ENCODE results near the gene ADK.
A peak's percentile ranks its signal among the peaks of the same experiment; 100 is the strongest.

Gene ADK

DNA sequence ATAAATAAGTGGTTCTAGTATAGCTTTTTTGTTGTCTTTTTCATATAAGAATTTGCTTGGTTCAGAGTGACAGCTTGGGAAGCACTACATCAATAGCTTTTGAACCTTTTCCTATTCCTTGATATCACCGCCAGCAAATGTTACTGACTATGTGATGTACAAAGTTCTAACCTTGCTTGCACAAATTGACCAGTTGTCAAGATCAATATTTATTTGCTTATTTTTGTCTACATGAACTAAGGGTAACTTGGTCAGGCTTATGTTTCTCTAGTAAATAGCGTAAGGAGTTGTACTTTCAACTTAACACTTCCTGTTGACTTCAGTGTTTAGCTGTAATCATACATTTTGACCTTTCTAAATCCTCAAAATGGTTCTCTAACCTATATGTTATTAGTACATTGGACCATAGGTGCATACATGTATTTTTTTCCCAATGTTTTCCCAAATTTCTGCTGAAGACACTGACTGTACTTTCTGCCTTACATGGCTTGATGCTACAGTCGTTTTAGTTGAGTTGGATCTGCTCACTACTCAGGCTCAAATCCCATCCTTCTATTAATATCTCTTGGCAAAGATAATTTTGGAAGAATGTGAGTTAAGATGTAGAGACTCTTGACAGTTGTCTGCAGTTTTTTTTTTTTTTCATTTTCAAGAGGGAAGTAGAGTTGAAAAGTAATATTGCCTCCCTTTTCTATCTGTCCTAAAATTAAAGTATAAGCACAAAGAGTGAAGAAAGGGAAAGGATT lies 436.3 kb downstream of the ADK start:
- no peak for DNase-seq (ENCODE audit: low read depth)
- no peak overlapping the region for H3K4me3 ChIP-seq (ENCODE audit: low read depth, low read length)
- TF ChIP-seq, protein P1, sequence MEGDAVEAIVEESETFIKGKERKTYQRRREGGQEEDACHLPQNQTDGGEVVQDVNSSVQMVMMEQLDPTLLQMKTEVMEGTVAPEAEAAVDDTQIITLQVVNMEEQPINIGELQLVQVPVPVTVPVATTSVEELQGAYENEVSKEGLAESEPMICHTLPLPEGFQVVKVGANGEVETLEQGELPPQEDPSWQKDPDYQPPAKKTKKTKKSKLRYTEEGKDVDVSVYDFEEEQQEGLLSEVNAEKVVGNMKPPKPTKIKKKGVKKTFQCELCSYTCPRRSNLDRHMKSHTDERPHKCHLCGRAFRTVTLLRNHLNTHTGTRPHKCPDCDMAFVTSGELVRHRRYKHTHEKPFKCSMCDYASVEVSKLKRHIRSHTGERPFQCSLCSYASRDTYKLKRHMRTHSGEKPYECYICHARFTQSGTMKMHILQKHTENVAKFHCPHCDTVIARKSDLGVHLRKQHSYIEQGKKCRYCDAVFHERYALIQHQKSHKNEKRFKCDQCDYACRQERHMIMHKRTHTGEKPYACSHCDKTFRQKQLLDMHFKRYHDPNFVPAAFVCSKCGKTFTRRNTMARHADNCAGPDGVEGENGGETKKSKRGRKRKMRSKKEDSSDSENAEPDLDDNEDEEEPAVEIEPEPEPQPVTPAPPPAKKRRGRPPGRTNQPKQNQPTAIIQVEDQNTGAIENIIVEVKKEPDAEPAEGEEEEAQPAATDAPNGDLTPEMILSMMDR (IDR thresholded peaks at IDR 0.05; ENCODE audit: low read depth, low read length, missing control alignments) = no peak

DNA sequence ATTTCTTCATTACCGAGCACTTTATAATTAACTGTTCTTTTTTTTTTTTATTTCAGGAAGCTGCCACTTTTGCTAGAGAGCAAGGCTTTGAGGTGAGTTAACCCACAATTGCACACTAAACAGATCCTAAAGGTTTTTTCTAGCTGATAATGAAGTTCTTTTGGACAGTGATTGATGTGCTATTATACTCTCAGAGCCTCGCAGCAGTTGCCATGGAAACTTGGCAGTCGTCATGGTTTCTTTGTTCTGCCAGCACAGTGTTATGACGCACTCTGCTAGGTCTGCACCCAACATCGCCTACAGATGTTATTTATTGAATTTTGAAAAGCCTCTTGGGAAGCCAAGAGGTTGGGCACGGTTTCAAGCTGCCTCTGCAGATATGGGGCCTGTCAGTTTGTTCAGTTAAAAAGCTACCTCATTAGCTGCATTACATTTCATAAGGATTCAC lies 438.2 kb downstream of the ADK start:
- peak; percentile 37 for DNase-seq (ENCODE audit: low read depth)
- TF ChIP-seq, protein P1 (IDR thresholded peaks at IDR 0.05; ENCODE audit: low read depth, low read length, missing control alignments) = no peak
- no peak overlapping the region for H3K4me3 ChIP-seq (ENCODE audit: low read depth, low read length)

GRCh38 chr10:74589851-74590250 lies 438.8 kb downstream of the ADK start:
- TF ChIP-seq, protein P1 (IDR thresholded peaks at IDR 0.05; ENCODE audit: low read depth, low read length, missing control alignments) = no peak
- no peak overlapping the region for H3K4me3 ChIP-seq (ENCODE audit: low read depth, low read length)
- DNase-seq (ENCODE audit: low read depth) = no peak

DNA sequence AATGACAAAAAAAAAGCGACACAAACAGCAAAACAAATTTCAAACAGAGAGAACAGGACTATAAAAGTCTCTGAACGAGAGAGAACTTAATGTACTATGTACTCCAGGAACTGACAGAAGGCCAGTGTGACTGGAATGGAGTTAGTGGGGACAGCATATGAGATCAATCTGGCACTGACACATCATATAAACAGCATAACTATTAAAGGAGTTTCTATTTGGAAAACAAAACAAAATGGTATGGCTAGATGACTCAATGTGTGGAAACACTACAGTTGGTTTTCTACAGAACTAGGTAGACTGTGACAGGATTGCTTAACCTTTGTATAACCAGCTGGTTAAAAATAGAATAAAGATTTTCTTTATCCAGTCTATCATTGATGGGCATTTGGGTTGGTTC lies 442.4 kb downstream of the ADK start:
- DNase-seq (ENCODE audit: low read depth) = no peak
- H3K4me3 ChIP-seq (ENCODE audit: low read depth, low read length) = no peak overlapping the region
- TF ChIP-seq, protein P1 (IDR thresholded peaks at IDR 0.05; ENCODE audit: low read depth, low read length, missing control alignments) = no peak

DNA sequence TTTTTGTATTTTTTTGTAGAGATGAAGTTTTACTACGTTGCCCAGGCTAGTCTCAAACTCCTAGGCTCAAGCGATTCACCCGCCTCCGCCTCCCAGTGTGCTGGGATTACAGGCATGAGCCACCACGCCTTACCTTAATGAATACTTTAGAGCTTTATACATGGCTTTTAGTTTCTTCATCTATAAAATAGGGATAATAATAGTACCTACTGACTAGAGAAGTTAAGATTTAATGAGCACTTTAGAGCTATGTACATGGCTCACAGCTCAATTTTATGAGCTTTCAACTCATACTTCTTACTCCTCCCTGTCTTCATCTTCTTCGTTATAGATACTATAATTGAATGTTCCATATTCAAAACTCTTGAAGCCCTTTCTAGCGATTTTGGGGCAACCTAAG lies 445.7 kb downstream of the ADK start:
- DNase-seq (ENCODE audit: low read depth) = no peak
- H3K4me3 ChIP-seq (ENCODE audit: low read depth, low read length) = no peak overlapping the region
- TF ChIP-seq, protein P1 (IDR thresholded peaks at IDR 0.05; ENCODE audit: low read depth, low read length, missing control alignments) = no peak

- peak; percentile 25 for DNase-seq (ENCODE audit: low read depth)
- H3K4me3 ChIP-seq (ENCODE audit: low read depth, low read length) = no peak overlapping the region
- TF ChIP-seq, protein P1 (IDR thresholded peaks at IDR 0.05; ENCODE audit: low read depth, low read length, missing control alignments) = no peak
Measured at GRCh38 chr10:74598891-74599566, 448.0 kb downstream of the ADK start.

All from GM12864 (cell line).